Mesothelial cell of epicardium (in vitro differentiated cells): ENCODE results near the gene FBXL14. TPM values are rescaled to one million over a fixed set of nuclear protein-coding genes. Genes with fewer than 3 reads are reported as not detected.

Experiments
- DNase-seq, 2 experiments: peaks; one replicate each; pipeline ENCODE4 v3.0.0; 2021; ENCODE audit warnings: low spot score in 2 of 2; ENCODE audit not compliant: unreplicated experiment in 2 of 2
- H3K27ac Mint-ChIP-seq: 2 replicates; pipeline ENCODE4 v1.8.0; 2021; ENCODE audit warnings: mixed read lengths
- H3K27me3 Mint-ChIP-seq: 2 replicates; pipeline ENCODE4 v1.8.0; 2021; ENCODE audit warnings: low read depth, mixed read lengths
- H3K36me3 Mint-ChIP-seq: 2 replicates; pipeline ENCODE4 v1.8.0; 2021; ENCODE audit warnings: mixed read lengths
- H3K4me1 Mint-ChIP-seq: 2 replicates; pipeline ENCODE4 v1.8.0; 2021; ENCODE audit warnings: mixed read lengths
- H3K4me3 Mint-ChIP-seq: 2 replicates; pipeline ENCODE4 v1.8.0; 2021; ENCODE audit warnings: mild to moderate bottlenecking, moderate library complexity, mixed read lengths
- H3K9me3 Mint-ChIP-seq: 2 replicates; pipeline ENCODE4 v1.8.0; 2021; ENCODE audit warnings: mixed read lengths
- CTCF ChIP-seq: fragments of 200-600 bp; sonication (generic); IDR thresholded peaks from one replicate; pipeline ENCODE4 v1.5.0; 2021; ENCODE audit warnings: antibody characterized with exemption; ENCODE audit not compliant: unreplicated experiment
- total RNA-seq: library from RNA; stranded (reverse); gene quantifications from 3 replicates; pipeline ENCODE4 v1.2.1, GENCODE V29; 2021

The FBXL14 gene
- 14.1 to 14.8 TPM (median 14.3 TPM) in 3 replicates for total RNA-seq

GRCh38 chr12:1594261-1595025 is at the start of gene FBXL14:
Gene FBXL14 (minus strand): TSS chr12:1594581. CDS start chr12:1594066, 515 bp downstream.
- Mint-ChIP-seq H3K4me3 (peak within 1 kb of the TSS; percentile 80), H3K9me3 (peaks cover 4% of the 10 kb centered on the region), H3K4me1 (peaks cover 50% of the 10 kb centered on the region), H3K27me3 (no peaks in the 10 kb centered on the region), H3K27ac (peak within 1 kb of the TSS; percentile 88), H3K36me3 (no peaks in the 10 kb centered on the region)
- no peak for TF ChIP-seq CTCF
- peak; percentile 76 to 88 for DNase-seq

- H3K9me3 Mint-ChIP-seq = no peaks in the 10 kb centered on the region
- H3K4me3 Mint-ChIP-seq = no peak overlapping the region
- no peak for TF ChIP-seq CTCF
- no peak for DNase-seq
- no peak overlapping the region for H3K27ac Mint-ChIP-seq
- peaks cover 9% of the 10 kb centered on the region for H3K27me3 Mint-ChIP-seq
- H3K4me1 Mint-ChIP-seq = peaks cover 29% of the 10 kb centered on the region
- peaks cover 12% of the 10 kb centered on the region for H3K36me3 Mint-ChIP-seq
These were observed 49.6 kb upstream of the FBXL14 start for GRCh38 chr12:1643905-1644533.

GRCh38 chr12:1643043-1643442 is 48.7 kb upstream of the FBXL14 start:
- no peak overlapping the region for H3K4me3 Mint-ChIP-seq

GRCh38 chr12:1642513-1642912 is 48.1 kb upstream of the FBXL14 start:
- Mint-ChIP-seq H3K9me3 (no peaks in the 10 kb centered on the region), H3K36me3 (peaks cover 13% of the 10 kb centered on the region), H3K4me3 (no peak overlapping the region), H3K27ac (peak overlapping the region; percentile 68), H3K4me1 (peaks cover 29% of the 10 kb centered on the region), H3K27me3 (peaks cover 9% of the 10 kb centered on the region)
- DNase-seq = no peak
- TF ChIP-seq CTCF = no peak

More at GRCh38 chr12:1643043-1643442, 48.7 kb upstream of the FBXL14 start:
- Mint-ChIP-seq H3K4me1 (peaks cover 29% of the 10 kb centered on the region), H3K36me3 (peaks cover 13% of the 10 kb centered on the region), H3K27ac (peak overlapping the region; percentile 68), H3K27me3 (peaks cover 9% of the 10 kb centered on the region), H3K9me3 (no peaks in the 10 kb centered on the region)
- TF ChIP-seq CTCF = no peak
- DNase-seq = no peak

- Mint-ChIP-seq H3K36me3 (peaks cover 9% of the 10 kb centered on the region), H3K27me3 (peaks cover 9% of the 10 kb centered on the region), H3K4me3 (no peak overlapping the region), H3K4me1 (peaks cover 32% of the 10 kb centered on the region), H3K9me3 (no peaks in the 10 kb centered on the region), H3K27ac (peak overlapping the region; percentile 34)
- no peak for TF ChIP-seq CTCF
- DNase-seq = no peak
These were observed 46.2 kb upstream of the FBXL14 start for GRCh38 chr12:1640328-1641234.
